ENCODE results near the gene MTX1.

- TF ChIP-seq CTCF (conservative IDR thresholded peaks at IDR 0.05) = no peak
- TF ChIP-seq ZFX (IDR thresholded peaks at IDR 0.05) = no peak
Measured at GRCh38 chr1:155188268-155188667, 20.2 kb upstream of the MTX1 start.

Data from C4-2B (cell line).